GM21515 (cell line): ENCODE data around the gene SEPTIN2.
"Not testable (repeated sequence)": the region's sequence is repeated elsewhere in the genome, so short reads cannot be mapped to it uniquely, and the experiment has no call there.

Source experiments
- ATAC-seq: cut with Tn5 transposase; IDR thresholded peaks from one replicate; pipeline ENCODE4 v1.9.1; 2021; ENCODE audit not compliant: unreplicated experiment

The SEPTIN2 gene

DNA sequence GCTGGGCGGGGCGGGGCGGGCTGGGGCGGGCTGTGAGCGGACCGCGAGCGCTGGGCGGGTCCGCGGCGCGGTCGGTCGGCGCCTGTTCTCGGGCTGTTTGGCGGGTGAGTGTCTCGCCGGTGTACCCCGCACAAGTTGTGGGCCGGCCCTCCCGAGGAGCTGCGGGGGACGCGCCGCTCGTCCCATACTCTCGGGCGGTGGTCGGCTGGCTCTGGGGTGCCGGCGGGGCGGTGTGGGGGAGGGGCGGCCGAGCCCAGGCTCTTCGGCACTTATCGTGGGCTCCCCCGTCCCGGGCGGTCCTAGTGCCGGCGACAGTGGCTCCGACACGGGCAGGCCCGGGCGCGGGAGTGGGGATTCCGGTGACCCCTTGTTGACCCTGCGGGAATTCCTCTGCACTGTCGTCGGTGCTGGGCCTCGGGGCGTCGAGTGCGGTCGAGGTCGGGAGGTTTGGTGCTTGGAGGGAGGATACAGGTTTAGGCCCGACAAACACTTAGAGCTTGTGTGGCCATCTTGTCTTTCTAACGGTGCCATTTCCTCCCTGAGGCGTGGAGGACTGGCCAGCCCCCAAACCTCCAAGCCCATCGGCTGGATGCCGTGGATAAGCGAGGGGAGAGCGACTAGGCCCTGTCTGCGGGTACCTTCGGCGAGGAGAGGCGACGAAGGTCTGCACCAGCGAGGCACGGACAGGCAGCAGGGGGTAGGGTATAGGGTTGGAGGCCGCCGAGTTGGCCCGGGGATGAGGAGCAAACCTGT lies at the start of gene SEPTIN2:
Gene SEPTIN2, plus strand, starts transcription at position 47 of the 753 bp plus-strand sequence. CDS start 8,308 bp downstream, outside the sequence.
- peak; percentile 41 for ATAC-seq

DNA sequence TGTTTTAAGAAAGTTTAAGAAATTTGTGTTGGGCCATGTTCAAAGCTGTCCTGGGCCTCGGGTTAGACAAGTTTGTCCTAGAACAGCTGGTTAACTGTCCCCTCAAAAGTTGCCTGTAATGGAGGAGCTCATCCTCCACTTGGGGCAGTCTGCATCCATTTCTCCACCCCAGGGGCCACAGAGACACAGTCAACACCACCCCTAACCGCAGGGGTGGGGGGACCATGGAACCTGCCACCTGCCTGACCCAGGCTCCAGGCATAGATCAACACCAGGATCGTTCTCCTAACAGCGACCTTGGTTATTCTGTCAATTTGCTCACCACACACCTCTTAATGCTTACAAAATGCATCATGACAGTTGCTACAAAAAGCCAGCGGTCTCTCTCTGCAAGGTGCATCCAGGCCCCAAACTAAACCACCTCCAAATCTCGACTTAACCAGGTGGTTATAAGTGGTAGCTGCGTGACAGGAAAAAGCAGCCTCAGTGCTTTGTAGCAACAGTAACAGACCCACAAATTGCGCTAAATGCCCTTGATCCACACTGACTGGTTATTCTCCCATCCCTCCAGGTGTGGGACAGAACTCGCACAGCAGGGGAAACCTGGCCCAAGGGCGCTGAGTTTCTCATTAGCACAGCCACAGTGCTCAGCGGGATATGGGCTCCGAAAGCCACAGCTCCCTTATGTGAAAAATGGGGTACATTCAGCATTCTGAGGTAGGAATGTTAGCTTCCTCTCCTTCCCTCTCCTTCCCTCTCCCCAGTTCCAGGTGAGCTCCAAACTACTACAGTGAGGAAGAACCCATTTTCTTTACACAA lies 48.3 kb upstream of the SEPTIN2 start:
- no peak for ATAC-seq

DNA sequence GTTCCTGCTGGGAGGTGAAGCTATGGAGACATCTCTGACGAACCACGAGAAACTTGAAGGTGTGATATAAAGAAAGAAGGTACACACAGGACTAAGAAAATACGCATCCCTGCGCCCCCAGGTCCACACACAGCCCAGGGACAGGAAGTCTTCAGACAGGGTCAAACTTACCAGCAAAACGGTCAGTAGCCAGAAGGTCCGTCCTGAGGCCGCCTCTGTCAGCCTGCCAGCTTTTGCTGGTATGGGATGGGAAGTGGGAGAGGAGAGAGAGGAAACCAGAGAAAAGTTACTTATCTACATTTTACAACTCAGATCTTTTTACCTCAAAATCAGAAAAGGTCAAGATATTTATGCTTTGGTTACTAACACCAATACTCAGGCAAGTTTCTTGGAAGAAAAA lies 47.4 kb upstream of the SEPTIN2 start:
- ATAC-seq: no peak

DNA sequence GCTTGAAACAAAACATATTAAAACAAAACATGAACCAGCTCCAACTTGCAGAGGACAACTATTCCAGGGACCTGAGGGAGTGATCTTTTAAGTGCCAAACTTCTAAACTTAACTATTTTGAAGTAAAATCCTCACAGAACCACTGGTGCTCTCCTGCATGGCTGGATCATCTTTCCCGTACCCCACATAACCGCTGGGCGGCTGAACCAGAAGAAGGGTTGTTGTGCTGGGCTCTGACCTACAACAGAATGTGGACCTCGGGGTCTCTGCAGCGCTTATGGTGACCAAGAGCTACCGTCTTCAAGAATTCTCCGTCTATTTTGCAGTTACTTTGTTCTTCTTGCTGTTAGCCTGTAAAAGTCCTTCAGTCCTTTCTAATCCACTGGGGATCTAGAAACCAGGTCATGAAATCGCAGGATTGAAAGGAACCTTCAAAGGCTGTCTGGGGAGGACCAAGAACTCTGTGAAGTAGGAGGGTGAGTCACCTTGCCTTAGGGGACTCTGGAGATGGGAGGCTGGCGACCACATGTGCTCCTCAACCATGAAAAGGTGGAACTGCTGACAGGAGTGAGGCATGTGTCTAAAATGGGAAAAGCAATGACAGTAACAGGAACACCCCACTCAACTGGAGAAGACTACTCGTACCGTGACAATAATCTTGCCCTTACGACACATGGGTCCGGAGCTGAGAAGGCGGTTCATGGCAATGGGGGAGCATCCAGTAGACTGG lies 46.8 kb upstream of the SEPTIN2 start:
- ATAC-seq: no peak

DNA sequence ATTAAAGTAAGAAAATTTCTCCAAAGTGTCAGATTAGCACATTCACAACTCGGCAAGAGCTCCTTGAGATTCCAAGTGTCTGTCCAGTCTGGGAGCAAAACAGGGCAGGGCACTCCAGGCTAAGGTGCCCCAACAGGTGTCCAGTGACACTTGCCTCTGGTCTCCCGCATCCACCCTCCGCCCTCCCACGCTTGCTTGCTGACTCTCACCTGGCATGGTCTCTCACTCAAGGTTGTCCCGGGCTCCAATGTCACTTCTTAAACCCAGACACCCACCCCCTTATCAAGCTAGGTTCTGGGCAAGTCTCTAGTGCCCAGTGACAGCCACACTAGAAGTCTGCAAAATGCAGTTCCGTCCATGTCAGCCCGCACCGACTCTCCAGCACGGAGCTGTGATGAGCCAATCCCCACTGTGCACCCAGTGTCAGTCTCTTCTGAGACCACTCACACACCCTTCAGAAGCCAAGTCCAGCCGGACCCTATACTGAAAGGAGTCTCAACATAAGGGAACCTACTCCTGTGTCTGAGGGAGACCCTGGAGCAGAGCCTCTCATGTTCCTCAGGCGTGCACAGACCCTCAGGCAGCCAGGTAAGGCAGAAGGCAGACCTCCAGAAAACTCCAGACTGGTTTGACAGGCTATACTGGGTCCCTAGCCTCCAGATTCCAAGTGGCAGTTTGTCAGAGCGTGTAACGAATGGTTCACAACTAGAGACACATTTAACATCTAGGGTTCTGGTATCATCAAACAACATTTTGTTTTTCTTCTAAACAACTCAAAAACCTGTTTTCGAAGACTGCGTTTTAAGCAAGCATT lies 45.8 kb upstream of the SEPTIN2 start:
- ATAC-seq: no peak

DNA sequence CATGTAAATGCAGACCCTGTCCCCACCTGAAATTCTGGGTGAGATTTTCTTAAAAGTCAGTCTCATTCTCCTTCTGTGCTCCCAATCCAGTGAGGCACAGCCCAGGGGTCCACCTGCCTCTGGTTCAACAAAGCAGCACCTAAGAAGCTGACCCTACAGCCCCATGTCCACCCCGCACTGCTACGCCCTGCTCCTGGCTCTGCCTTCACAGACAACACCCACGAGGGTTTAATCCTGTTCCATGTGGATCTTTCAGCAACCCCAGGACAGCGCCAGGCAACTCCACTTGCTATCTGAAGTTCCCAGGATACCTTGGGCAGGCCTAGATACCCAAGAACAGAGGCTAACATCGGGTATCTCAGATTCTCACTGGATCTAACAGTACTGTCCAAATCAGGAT lies 45.2 kb upstream of the SEPTIN2 start:
- no peak for ATAC-seq

DNA sequence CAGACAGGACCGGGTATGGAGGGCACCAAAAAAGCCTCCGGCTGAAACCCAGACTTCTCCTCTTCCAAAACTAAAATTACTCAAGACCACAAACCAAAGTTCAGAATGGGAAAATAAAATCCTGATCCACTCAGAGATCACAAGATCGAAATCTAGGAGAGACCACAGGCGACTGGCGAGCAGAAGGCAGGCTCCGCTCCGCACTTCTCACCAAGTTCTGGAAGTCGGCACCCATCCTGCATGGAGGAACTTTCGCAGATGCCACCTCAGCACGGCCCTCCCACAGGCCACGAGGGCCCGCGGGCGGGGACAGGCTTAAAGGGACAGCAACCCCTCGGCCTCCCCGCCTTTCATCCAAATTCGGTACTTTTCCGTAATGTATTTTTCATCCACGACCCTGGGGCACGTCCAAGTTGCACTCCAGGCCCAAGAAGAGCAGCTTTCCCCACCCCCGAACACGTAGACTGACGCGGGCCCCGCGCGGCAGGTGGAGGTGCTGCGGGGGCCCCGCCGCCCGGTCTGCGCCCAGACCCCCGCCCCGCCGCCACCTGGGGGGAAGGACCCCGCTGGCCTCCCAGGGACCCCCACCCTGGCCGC lies 43.9 kb upstream of the SEPTIN2 start:
- ATAC-seq: peak; percentile 34

DNA sequence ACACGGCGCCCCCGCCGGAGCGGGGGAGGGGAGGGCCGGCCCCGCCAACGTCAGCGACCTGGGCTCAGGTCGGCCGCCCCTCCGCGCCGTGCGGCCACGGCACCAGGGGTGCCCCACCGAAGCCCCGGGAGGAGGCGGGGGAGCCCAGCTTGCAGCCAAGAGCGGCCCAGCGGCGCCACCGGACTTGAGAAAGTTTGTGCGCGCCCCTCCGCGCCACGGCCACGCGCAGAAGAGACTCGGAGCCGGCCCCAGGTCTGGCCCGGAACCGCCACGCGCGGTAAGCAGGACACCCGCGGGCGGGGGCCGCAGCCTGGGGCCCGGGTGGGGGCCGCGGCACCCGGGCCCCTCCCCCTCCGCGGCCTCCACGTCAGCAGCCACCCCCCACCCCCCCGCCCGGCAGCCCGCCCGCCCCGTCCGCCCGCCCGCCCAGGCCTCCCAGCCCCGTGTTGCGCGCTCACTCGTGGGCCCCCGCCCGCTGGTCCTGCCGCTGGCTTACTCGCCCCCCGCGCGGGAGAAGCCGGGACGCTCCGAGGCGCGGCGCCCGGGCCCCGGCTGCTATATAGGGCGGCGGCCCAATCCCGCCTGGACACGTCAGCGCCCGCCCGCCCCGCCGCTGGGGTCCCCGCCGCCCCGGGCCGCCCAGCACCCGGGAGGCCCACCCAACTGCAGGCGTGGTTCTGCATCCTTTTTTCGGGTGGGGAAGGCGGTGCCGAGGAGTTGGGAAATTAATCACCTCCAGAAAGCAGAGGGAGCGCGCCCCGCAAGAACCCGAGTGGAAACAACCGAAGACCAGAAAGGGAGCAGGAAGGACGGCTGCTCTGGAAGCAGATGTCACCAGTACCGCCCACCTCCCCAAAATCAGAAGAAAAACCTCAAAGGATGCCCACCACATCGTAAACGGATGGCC lies 43.2 kb upstream of the SEPTIN2 start:
- ATAC-seq: peak; percentile 52

DNA sequence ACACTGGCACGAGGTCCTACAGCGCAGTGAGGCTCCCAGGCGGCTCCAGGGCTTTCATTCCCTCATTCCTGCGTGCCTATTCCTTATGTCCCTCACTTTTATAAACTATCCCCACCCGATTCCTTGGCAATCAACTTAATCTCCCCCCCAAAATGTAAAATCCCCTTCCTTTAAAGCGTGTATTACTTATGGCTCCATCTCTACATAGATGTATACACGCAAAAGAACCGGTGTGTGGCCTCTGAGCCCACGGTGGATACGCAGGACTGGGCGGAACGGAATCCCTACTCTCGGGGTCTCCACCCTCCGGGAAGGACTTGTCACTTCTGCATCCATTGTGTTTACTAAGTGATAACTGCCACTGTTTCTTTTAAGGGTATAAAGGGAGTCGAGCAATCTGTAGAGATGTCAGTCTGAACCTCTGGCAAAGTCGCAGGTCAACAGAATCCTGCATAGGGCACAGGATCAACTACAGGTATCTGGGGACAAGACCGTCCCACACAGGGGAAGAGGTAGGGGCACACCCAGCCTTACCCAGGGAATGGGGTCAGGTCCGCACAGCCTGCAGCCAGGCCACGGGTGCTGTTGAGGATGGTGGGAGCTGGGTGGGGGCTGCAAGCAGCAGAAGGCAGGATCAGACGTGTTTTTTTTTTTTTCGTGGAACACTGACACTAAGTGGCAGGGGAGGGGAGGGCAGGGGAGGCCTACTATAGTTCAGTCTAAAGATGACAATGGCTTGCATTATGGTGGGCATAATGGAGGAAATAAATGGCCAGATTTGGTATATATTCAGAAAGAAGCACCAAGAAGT lies 42.3 kb upstream of the SEPTIN2 start:
- no peak for ATAC-seq

DNA sequence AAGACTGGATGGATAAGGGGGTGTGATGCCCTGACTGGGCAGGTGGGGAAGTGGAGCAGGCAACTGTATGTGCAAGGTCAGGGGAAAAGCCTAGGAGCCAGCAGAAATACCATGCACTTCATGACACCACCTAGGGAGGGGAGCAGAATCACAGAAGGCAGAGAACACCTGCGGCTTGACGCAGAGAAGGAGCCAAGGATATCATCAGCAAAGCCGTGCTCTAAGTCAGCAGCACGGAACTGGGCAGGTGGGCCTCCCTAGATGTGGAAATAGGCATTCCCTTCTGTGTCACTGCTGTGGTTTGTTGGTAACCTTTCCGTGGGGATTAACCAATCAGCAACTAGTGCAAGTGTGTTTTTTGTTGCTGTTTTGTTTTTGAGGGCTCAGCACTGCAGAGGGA lies 41.6 kb upstream of the SEPTIN2 start:
- no peak for ATAC-seq

DNA sequence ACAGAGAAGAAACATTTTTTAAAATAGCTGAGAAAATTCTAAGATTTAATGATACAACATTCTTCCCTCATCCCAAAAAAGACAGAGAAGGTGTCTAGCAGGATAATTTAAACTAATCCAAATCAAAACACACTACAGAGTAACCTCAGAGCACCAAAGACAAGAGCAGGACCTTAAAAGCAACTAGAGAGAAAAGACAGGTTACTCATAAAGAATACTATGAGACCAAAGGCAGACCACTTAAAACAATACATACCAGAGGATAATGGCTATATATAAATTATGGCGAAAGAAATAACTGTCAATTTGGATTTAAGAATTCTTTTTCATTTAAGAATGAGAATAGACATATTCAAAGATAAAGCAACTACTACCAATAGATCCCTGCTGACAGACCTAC lies 40.2 kb upstream of the SEPTIN2 start:
- ATAC-seq: no peak

DNA sequence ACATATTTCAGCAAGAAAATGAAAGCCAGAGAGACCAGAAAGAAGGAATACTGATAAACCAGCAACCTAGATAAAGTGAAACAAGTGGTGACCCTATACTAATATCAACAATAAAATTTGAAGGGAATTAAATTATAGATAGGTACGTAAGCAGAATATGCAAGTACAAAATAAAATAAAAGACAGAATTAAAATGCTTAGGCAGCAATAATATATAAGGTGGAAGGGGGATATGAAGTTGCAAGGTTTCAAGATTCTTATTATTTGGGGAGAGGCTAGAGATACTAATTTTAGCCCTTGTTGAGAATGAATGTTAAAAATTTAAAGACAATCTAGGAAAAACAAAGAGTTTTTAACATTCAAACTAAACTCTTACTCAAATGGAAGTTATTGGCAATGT lies 39.8 kb upstream of the SEPTIN2 start:
- ATAC-seq: no peak

DNA sequence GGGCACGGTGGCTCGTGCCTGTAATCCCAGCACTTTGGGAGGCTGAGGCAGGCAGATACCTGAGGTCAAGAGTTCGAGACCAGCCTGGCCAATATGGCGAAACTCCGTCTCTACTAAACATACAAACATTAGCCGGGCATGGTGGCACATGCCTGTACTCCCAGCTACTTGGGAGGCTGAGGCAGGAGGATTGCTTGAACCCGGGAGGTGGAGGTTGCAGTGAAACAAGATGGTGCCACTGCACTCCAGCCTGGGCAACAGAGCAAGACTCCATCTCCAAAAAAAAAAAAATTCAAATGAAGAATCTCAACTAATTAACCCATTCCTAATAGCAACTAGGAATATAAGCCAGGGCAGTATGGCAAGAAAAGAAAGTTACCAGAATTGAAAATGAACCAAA lies 37.4 kb upstream of the SEPTIN2 start:
- not testable (repeated sequence) for ATAC-seq

DNA sequence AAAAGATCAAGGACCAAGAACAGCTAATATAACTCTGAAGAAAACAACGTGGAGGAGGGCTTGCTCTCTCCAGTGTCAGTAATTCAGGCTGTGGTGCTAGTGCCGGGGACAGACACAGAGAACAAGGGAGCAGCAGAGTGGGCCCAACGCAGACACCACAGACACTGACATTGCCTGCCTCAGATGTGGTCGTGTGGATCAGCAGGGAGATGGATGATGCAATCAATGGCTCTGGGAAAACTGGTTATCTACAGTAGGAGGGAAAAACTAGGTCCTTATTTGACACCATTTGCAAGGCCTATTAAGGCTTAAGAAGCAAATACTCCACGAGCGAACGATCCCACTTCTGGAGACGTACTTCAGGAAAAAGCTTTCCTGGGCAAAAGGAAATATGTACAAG lies 36.3 kb upstream of the SEPTIN2 start:
- ATAC-seq: no peak

DNA sequence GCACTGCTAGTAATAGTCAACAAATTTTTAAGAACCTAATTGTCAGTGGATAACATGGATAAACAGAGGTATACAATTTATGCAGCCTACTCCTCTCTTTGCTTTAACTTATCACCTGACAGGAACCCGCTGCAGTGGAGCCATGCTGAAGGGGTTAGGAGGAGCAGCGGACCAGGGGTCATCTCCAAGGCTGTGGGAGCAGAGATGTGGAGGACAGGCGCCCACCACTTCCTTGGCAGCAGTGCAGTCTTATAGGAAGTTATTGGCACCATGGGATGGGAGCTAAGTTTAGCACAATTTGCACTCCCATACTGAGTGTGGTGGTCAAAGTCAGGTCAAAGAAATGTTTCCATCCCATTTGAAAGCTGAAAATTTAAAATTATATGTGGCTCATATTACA lies 35.9 kb upstream of the SEPTIN2 start:
- ATAC-seq: no peak

DNA sequence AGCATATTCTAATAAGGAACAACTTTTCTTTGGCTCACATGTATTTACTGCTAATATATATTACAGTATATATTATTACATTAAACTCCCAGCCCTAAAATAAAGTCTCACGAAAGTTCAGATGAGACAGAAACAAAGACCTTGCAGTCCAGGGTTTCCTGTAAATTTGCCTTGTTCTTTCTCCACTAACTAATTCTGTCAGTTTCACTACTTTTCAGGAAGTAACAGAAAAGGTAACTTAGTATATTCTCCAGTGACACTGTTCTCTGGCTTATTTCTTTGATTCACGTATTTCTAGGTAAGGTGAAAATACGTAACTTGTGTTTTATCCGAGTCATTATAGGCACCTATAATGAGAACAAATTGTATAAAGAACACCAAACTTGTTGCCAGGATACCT lies 35.4 kb upstream of the SEPTIN2 start:
- no peak for ATAC-seq

DNA sequence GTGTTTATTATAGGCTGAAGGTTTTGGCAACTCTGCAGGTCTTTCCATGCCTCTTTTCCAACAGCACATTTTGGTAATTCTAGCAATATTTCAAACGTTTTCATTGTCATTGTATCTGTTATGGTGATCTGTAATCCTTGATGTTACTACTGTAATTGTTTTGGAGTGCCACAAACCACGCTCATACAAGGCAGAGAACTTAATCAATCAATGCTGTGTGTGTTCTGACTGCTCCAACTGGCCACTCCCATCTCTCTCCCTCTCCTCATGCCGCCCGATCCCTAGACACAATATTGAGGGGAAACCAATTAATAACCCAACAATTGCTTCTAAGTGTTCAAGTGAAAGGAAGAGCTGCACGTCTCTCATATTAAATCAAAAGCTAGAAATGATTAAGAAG lies 33.2 kb upstream of the SEPTIN2 start:
- ATAC-seq: no peak

DNA sequence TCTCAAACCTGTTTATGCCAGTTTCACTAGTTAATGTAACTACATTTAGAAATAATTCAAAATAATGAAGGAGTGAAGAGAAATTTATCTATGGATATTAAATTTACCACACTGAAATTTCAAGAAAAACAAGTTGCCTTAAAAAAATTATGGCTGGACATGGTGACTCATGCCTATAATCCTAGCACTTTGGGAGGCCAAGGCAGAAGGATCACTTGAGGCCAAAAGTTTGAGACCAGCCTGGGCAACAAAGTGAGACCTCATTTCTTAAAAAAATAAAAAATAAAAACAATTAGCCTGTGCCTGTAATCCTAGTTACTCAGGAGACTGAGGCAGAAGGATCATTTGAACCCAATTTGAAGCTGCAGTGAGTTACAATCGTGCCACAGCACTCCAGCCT lies 30.1 kb upstream of the SEPTIN2 start:
- no peak for ATAC-seq
